ENCODE data around the gene PTPN1. TPM values are rescaled to one million over a fixed set of nuclear protein-coding genes. Genes with fewer than 3 reads are reported as not detected.

The PTPN1 gene
- total RNA-seq, 1 experiment from 2014 or later: 65.2 TPM

DNA sequence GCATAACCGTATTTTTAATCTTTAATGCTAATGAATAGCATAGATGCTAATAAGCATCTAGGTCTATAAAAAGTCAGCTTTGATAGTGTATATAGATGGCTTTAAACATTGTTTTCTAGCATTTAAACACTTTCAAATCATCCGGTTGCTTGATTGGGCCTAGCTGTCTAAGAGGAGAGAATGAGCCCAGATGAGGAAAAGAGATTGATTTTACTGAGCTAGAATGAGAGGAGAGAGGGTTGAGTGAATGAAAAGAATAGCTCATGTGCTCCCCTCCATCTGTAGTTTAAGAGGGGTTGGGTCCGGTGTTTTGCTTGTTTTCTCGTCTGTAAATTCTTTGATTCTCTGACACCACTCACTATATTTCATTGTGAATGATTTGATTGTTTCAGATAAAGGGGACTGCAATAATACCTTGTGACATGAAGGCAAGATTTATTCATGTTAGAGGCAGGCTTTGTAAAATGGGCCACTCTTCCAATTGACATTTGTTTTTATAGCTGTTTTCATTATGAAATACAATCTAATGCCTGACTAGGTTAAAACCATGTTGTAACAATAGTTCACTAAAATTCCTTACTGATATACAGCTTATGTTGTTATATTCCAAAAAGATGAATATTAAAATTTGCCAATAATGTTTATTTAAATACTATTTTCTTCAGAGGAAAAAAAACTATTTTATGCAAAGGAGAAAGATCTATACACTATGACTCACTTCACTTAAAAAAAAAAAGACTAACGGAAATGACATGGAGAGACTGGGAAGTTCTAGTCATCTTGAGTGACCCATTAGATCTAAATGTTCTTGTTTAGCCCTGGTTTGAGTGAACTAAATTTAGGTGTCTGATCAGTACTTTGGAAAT is 3.2 kb downstream of the PTPN1 start:
- Mint-ChIP-seq H3K9me3 (ENCODE audit: unreplicated experiment) (no peaks in the 10 kb centered on the region), H3K4me3 (ENCODE audit: unreplicated experiment) (no peak overlapping the region), H3K4me1 (ENCODE audit: low read depth, unreplicated experiment) (peaks cover 29% of the 10 kb centered on the region), H3K27me3 (ENCODE audit: insufficient read depth, unreplicated experiment) (no peaks in the 10 kb centered on the region), H3K27ac (ENCODE audit: unreplicated experiment) (no peak overlapping the region), H3K36me3 (ENCODE audit: insufficient read depth, unreplicated experiment) (peaks cover 17% of the 10 kb centered on the region)
- Histone ChIP-seq H3K27me3 (replicated peaks; ENCODE audit: control insufficient read depth, insufficient read depth, low read length) (no peaks in the 10 kb centered on the region), H3K36me3 (ENCODE audit: control insufficient read depth, insufficient read depth, low read length) (no peaks in the 10 kb centered on the region), H3K4me3 (ENCODE audit: low read depth, low read length) (no peak overlapping the region), H3K4me1 (peaks cover 40% of the 10 kb centered on the region), H3K9me3 (no peaks in the 10 kb centered on the region)
- no peak for TF ChIP-seq CTCF (IDR thresholded peaks at IDR 0.05; ENCODE audit: insufficient read depth in 1 of 2, low read depth in 1 of 2, low read length in 1 of 2, severe bottlenecking in 1 of 2, unreplicated experiment in 1 of 2)
- ChIA-PET CTCF (interaction anchor here (0.8 kb wide), 1 partner anchor 10 kb away, joined by 4 read pairs; no protein-coding TSS in a partner anchor), POLR2A (no interaction called here)
- intact Hi-C loops (cut with micrococcal nuclease; ENCODE audit: unreplicated experiment): loop anchor here (10.0 kb wide), 1 partner anchor 401 kb away; no protein-coding TSS in a partner anchor
- no peak for DNase-seq
- BruUV-seq (replicated peaks): no TSS peak

GRCh38 chr20:50514035-50514337 is 3.8 kb downstream of the PTPN1 start:
- Histone ChIP-seq H3K4me1 (peaks cover 35% of the 10 kb centered on the region), H3K36me3 (ENCODE audit: control insufficient read depth, insufficient read depth, low read length) (no peaks in the 10 kb centered on the region), H3K9me3 (no peaks in the 10 kb centered on the region), H3K27me3 (replicated peaks; ENCODE audit: control insufficient read depth, insufficient read depth, low read length) (no peaks in the 10 kb centered on the region), H3K4me3 (ENCODE audit: low read depth, low read length) (no peak overlapping the region)
- DNase-seq: no peak
- TF ChIP-seq CTCF (IDR thresholded peaks at IDR 0.05; ENCODE audit: insufficient read depth in 1 of 2, low read depth in 1 of 2, low read length in 1 of 2, severe bottlenecking in 1 of 2, unreplicated experiment in 1 of 2): no peak
- H3K4me1 Mint-ChIP-seq (ENCODE audit: low read depth, unreplicated experiment): peaks cover 29% of the 10 kb centered on the region
- CTCF ChIA-PET: no interaction called here
- peaks cover 17% of the 10 kb centered on the region for H3K36me3 Mint-ChIP-seq (ENCODE audit: insufficient read depth, unreplicated experiment)
- H3K27ac Mint-ChIP-seq (ENCODE audit: unreplicated experiment): no peak overlapping the region
- no peaks in the 10 kb centered on the region for H3K27me3 Mint-ChIP-seq (ENCODE audit: insufficient read depth, unreplicated experiment)
- no peaks in the 10 kb centered on the region for H3K9me3 Mint-ChIP-seq (ENCODE audit: unreplicated experiment)
- no peak overlapping the region for H3K4me3 Mint-ChIP-seq (ENCODE audit: unreplicated experiment)
- intact Hi-C loops (cut with micrococcal nuclease; ENCODE audit: unreplicated experiment): loop anchor here (10.0 kb wide), 1 partner anchor 401 kb away; no protein-coding TSS in a partner anchor
- BruUV-seq (replicated peaks): no TSS peak
- POLR2A ChIA-PET: no interaction called here

- CTCF ChIA-PET: interaction anchor here (0.5 kb wide), 1 partner anchor 42 kb away, joined by 3 read pairs; no protein-coding TSS in a partner anchor
- H3K4me1 Mint-ChIP-seq (ENCODE audit: low read depth, unreplicated experiment): peaks cover 29% of the 10 kb centered on the region
- POLR2A ChIA-PET: interaction anchor here (0.7 kb wide), 1 partner anchor 350 kb away, joined by 3 read pairs; no protein-coding TSS in a partner anchor
Observed at GRCh38 chr20:50514750-50515149, 4.6 kb downstream of the PTPN1 start.

More at GRCh38 chr20:50514750-50515149, 4.6 kb downstream of the PTPN1 start:
- H3K36me3 ChIP-seq (ENCODE audit: control insufficient read depth, insufficient read depth, low read length): no peaks in the 10 kb centered on the region
- TF ChIP-seq CTCF (IDR thresholded peaks at IDR 0.05; ENCODE audit: insufficient read depth in 1 of 2, low read depth in 1 of 2, low read length in 1 of 2, severe bottlenecking in 1 of 2, unreplicated experiment in 1 of 2): no peak
- H3K4me1 ChIP-seq: peaks cover 31% of the 10 kb centered on the region
- no peak overlapping the region for H3K4me3 ChIP-seq (ENCODE audit: low read depth, low read length)
- Mint-ChIP-seq H3K27ac (ENCODE audit: unreplicated experiment) (no peak overlapping the region), H3K9me3 (ENCODE audit: unreplicated experiment) (no peaks in the 10 kb centered on the region), H3K4me3 (ENCODE audit: unreplicated experiment) (no peak overlapping the region), H3K36me3 (ENCODE audit: insufficient read depth, unreplicated experiment) (peaks cover 14% of the 10 kb centered on the region), H3K27me3 (ENCODE audit: insufficient read depth, unreplicated experiment) (no peaks in the 10 kb centered on the region)
- no peaks in the 10 kb centered on the region for H3K27me3 ChIP-seq (replicated peaks; ENCODE audit: control insufficient read depth, insufficient read depth, low read length)
- BruUV-seq (replicated peaks): no TSS peak
- H3K9me3 ChIP-seq: no peaks in the 10 kb centered on the region
- intact Hi-C loops (cut with micrococcal nuclease; ENCODE audit: unreplicated experiment): loop anchor here (10.0 kb wide), 1 partner anchor 400 kb away; no protein-coding TSS in a partner anchor
- no peak for DNase-seq

Data from Caco-2 (cell line).